ENCODE data around the gene DPP4. TPM values are rescaled to one million over a fixed set of nuclear protein-coding genes. Genes with fewer than 3 reads are reported as not detected.

Gene DPP4
- total and polyA plus RNA-seq, 2 of the 4 experiments (the other 2 are of a cell fraction) = 13.2 to 19.0 TPM

DNA sequence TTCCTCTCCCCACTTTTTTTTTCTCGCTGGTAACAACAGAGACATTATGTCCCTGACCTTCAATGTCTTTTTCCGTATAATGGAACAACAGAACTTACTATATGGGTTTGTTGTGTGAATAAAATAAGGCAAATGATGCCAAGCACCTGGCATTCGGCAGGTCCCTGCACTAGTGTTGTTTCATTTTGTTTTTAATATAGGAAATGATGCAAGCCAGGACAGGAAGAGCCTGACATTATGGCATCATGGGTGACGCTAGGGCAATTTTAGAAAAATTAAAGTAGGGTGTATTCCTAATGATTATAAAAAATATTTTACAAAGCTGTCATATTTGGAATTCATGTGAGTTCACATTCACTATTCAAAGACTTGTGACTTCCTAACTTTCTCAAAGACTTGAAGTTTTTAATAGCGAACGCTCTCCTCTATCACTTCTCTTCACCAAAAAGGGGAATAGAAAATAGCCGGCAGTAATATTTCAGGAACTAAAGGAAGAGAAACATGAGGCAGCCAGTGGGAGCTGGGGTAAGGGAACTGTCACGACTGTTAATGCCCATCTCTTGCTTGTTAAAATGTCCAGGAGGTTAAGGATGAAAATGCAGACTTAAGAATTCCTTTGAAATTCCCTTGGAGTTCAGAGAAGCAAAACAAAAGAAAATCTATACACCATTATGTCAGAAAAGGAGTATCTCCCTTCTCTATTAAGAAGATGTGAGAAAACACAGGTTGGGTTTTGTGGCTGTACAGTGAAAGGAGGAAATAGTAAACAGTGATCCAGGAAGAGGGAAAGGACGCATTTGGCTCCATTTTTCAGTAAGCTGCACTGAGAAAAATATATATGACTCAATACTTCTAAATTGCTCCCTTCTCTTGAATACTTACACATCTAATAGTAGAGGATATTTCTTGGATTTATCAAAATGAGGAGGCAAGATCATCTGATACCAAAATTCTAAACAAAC, 60.2 kb downstream of the DPP4 start:
- Histone ChIP-seq H4K8ac (ENCODE audit: low read depth in 2 of 2, low read length in 2 of 2) (no peak overlapping the region), H3K9me3 (ENCODE audit: control insufficient read depth, insufficient read depth, low read length) (no peaks in the 10 kb centered on the region), H3K4me3 (ENCODE audit: insufficient read depth, low read depth, low read length) (no peak overlapping the region), H3K27me3 (ENCODE audit: control insufficient read depth, insufficient read depth, low read length) (no peaks in the 10 kb centered on the region), H3K18ac (ENCODE audit: low read depth, low read length) (no peak overlapping the region), H3K4me2 (ENCODE audit: low read depth, low read length) (no peak overlapping the region), H3K79me1 (ENCODE audit: low read depth in 1 of 2, low read length in 2 of 2) (no peaks in the 10 kb centered on the region), H3K9ac (ENCODE audit: low read depth, low read length) (no peak overlapping the region), H3K9me1 (ENCODE audit: insufficient read depth, low read length) (peaks cover 3% of the 10 kb centered on the region; the same call in 1 of the 2 replicates), H2BK120ac (ENCODE audit: low read depth, low read length) (no peak overlapping the region), H4K5ac (ENCODE audit: low read depth, low read length) (no peak overlapping the region), H2BK5ac (ENCODE audit: low read depth, low read length, poor library complexity, severe bottlenecking) (no peak overlapping the region), H3K14ac (replicated peaks; ENCODE audit: low read depth, low read length) (no peak overlapping the region), H3K4ac (ENCODE audit: low read depth, low read length) (no peak overlapping the region), H4K91ac (ENCODE audit: insufficient read depth, low read depth, low read length) (no peak overlapping the region), H3K4me1 (ENCODE audit: control insufficient read depth, insufficient read depth, low read length) (no peaks in the 10 kb centered on the region), H3K23ac (ENCODE audit: low read depth, low read length) (no peak overlapping the region), H2BK20ac (ENCODE audit: low read depth, low read length) (no peak overlapping the region), H2AFZ (replicated peaks; ENCODE audit: low read length, poor library complexity) (no peak overlapping the region), H2AK9ac (replicated peaks; ENCODE audit: low read depth, low read length, poor library complexity) (no peak overlapping the region), H2AK5ac (ENCODE audit: low read depth, low read length) (no peak overlapping the region), H3K36me3 (ENCODE audit: control insufficient read depth, insufficient read depth, low read length) (peaks cover 14% of the 10 kb centered on the region), H2BK15ac (ENCODE audit: low read depth, low read length) (no peak overlapping the region), H4K20me1 (ENCODE audit: insufficient read depth, low read length) (no peaks in the 10 kb centered on the region), H3K27ac (ENCODE audit: insufficient read depth, low read length) (no peak overlapping the region), H3K56ac (ENCODE audit: extremely low read depth, insufficient read depth, low read length) (no peak overlapping the region; the same call in 1 of the 2 replicates)
- dilution Hi-C loops (cut with HindIII; ENCODE audit: low sequenced_read_pairs, unreplicated experiment) (no loop called here), intact Hi-C loops (cut with micrococcal nuclease) (loop anchor here (5.0 kb wide), 1 partner anchor 59 kb away; the partner anchor contains the start of gene DPP4), in situ Hi-C loops (cut with MboI; ENCODE audit: low sequenced_read_pairs) (no loop called here)
- BruUV-seq (replicated peaks) = no TSS peak
- ChIA-PET POLR2A (ENCODE audit: unreplicated experiment) (no interaction called here), CTCF (no interaction called here)
- no peak for DNase-seq
- ATAC-seq (ENCODE audit: low read depth) = no peak
- WGBS, 2 experiments (ENCODE audit: extremely low coverage in 2 of 2, insufficient read length in 1 of 2) = no CpG with 5 or more reads among the region's 9 CpGs
- TF ChIP-seq RFX5 (IDR thresholded peaks at IDR 0.05; ENCODE audit: low read depth, low read length) (no peak), RCOR1 (IDR thresholded peaks at IDR 0.05; ENCODE audit: insufficient replicate concordance, low read length) (no peak), BHLHE40 (IDR thresholded peaks at IDR 0.05; ENCODE audit: low read depth, low read length) (no peak), FOS (IDR thresholded peaks at IDR 0.05; ENCODE audit: low read depth, low read length) (no peak), SMC3 (IDR thresholded peaks at IDR 0.05; ENCODE audit: low read depth, low read length) (no peak), MAZ (IDR thresholded peaks at IDR 0.05; ENCODE audit: borderline replicate concordance, low read depth, low read length) (no peak), NFE2L2 (IDR thresholded peaks at IDR 0.05; ENCODE audit: low read depth, low read length) (no peak), MAFK (IDR thresholded peaks at IDR 0.05; ENCODE audit: low read depth, low read length) (no peak), POLR2A (IDR thresholded peaks at IDR 0.05; ENCODE audit: low read depth, low read length) (no peak), USF2 (IDR thresholded peaks at IDR 0.05; ENCODE audit: low read depth, low read length) (no peak), CTCF (conservative IDR thresholded peaks at IDR 0.05; ENCODE audit: low read depth, low read length) (no peak), CHD1 (IDR thresholded peaks at IDR 0.05; ENCODE audit: low read depth, low read length) (no peak), CEBPB (IDR thresholded peaks at IDR 0.05; ENCODE audit: low read depth, low read length) (no peak), RAD21 (IDR thresholded peaks at IDR 0.05; ENCODE audit: low read length) (no peak)
- TF ChIP-seq, protein P1, sequence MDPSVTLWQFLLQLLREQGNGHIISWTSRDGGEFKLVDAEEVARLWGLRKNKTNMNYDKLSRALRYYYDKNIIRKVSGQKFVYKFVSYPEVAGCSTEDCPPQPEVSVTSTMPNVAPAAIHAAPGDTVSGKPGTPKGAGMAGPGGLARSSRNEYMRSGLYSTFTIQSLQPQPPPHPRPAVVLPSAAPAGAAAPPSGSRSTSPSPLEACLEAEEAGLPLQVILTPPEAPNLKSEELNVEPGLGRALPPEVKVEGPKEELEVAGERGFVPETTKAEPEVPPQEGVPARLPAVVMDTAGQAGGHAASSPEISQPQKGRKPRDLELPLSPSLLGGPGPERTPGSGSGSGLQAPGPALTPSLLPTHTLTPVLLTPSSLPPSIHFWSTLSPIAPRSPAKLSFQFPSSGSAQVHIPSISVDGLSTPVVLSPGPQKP (IDR thresholded peaks at IDR 0.05; ENCODE audit: borderline replicate concordance, low read depth, low read length) = no peak
